Osteocyte (in vitro differentiated cells): Measurements from ENCODE around the gene FGF1. TPM values are rescaled to one million over a fixed set of nuclear protein-coding genes. Genes with fewer than 3 reads are reported as not detected.

Experiments used
- DNase-seq: peaks from one replicate; pipeline ENCODE4 v3.0.0; 2021; ENCODE audit warnings: mixed read lengths; ENCODE audit not compliant: unreplicated experiment; ENCODE audit errors: extremely low spot score
- H3K27ac Mint-ChIP-seq: one replicate; pipeline ENCODE4 v1.8.0; 2021; ENCODE audit warnings: mild to moderate bottlenecking, mixed read lengths; ENCODE audit not compliant: unreplicated experiment
- H3K27me3 Mint-ChIP-seq: one replicate; pipeline ENCODE4 v1.8.0; 2021; ENCODE audit warnings: mixed read lengths; ENCODE audit not compliant: unreplicated experiment
- H3K36me3 Mint-ChIP-seq: one replicate; pipeline ENCODE4 v1.8.0; 2021; ENCODE audit warnings: mixed read lengths; ENCODE audit not compliant: unreplicated experiment
- H3K4me1 Mint-ChIP-seq: one replicate; pipeline ENCODE4 v1.8.0; 2021; ENCODE audit warnings: mixed read lengths; ENCODE audit not compliant: unreplicated experiment
- H3K4me3 Mint-ChIP-seq: one replicate; pipeline ENCODE4 v1.8.0; 2021; ENCODE audit warnings: mild to moderate bottlenecking, moderate library complexity, mixed read lengths; ENCODE audit not compliant: unreplicated experiment
- H3K9me3 Mint-ChIP-seq: one replicate; pipeline ENCODE4 v1.8.0; 2021; ENCODE audit warnings: mixed read lengths; ENCODE audit not compliant: unreplicated experiment
- CTCF ChIP-seq: fragments of 200-600 bp; sonication (generic); IDR thresholded peaks from 2 replicates; pipeline ENCODE4 v1.5.0; 2021; ENCODE audit warnings: antibody characterized with exemption, mild to moderate bottlenecking, moderate library complexity
- total RNA-seq: library from RNA; stranded (reverse); gene quantifications from 2 replicates; pipeline ENCODE4 v1.2.1, GENCODE V29; 2021

Gene FGF1
- total RNA-seq, 1 donor from 2014 or later: 1.5 TPM

- Mint-ChIP-seq H3K36me3 (peaks cover 3% of the 10 kb centered on the region), H3K27ac (no peak overlapping the region), H3K4me3 (no peak overlapping the region), H3K9me3 (peaks cover 5% of the 10 kb centered on the region), H3K4me1 (peaks cover 7% of the 10 kb centered on the region), H3K27me3 (no peaks in the 10 kb centered on the region)
- no peak for DNase-seq
- no peak for TF ChIP-seq CTCF
Measured at GRCh38 chr5:142576303-142576702, 109.6 kb downstream of the FGF1 start.

- no peak for DNase-seq
- H3K4me1 Mint-ChIP-seq: peaks cover 13% of the 10 kb centered on the region
- TF ChIP-seq CTCF: no peak
- H3K4me3 Mint-ChIP-seq: no peak overlapping the region
- H3K27me3 Mint-ChIP-seq: no peaks in the 10 kb centered on the region
- H3K36me3 Mint-ChIP-seq: no peaks in the 10 kb centered on the region
- no peak overlapping the region for H3K27ac Mint-ChIP-seq
- no peaks in the 10 kb centered on the region for H3K9me3 Mint-ChIP-seq
Measured at GRCh38 chr5:142572006-142572405, 113.9 kb downstream of the FGF1 start.

DNA sequence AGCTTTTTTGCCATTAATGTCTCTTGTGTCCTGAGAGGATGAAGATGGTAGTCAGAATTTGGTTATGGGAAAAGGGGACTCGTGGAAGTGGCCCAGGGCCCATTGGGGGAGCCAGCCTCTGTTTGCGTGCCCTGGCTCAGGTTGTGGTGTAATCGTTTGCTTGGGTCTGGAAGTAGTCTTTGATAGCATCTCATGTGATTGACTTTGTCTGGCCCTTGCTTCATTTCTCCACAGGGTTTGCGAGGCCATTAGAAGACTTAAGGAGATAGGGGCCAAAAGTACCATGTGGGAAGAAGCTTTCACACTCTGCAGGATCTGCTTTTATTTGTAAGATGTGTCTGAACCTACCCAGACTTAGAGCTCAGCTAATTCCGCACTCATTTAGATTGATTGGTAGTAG is 114.5 kb downstream of the FGF1 start:
- no peak for TF ChIP-seq CTCF
- no peaks in the 10 kb centered on the region for H3K36me3 Mint-ChIP-seq
- peaks cover 13% of the 10 kb centered on the region for H3K4me1 Mint-ChIP-seq
- H3K4me3 Mint-ChIP-seq: no peak overlapping the region
- DNase-seq: no peak
- H3K27me3 Mint-ChIP-seq: no peaks in the 10 kb centered on the region
- H3K27ac Mint-ChIP-seq: no peak overlapping the region
- no peaks in the 10 kb centered on the region for H3K9me3 Mint-ChIP-seq

DNA sequence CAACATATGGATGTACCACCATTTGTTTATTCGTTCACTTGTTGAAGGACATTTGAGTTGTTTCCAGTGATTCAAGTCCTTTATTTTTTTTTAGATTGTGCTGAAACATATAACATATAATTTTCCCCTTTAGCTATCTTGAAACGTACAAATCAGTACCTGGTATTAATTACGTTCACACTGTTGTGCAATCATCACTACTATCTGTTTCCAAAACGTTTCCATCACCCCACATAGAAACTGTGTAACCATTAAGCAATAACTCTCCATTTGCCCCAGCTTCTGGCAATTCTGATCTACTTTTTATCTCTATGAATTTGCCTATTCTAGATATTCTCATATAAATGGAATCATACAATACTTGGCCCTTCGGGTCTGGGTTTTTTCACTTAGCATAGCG is 116.0 kb downstream of the FGF1 start:
- peaks cover 13% of the 10 kb centered on the region for H3K4me1 Mint-ChIP-seq
- H3K27ac Mint-ChIP-seq: no peak overlapping the region
- no peak for TF ChIP-seq CTCF
- no peaks in the 10 kb centered on the region for H3K9me3 Mint-ChIP-seq
- H3K36me3 Mint-ChIP-seq: no peaks in the 10 kb centered on the region
- DNase-seq: no peak
- H3K4me3 Mint-ChIP-seq: no peak overlapping the region
- H3K27me3 Mint-ChIP-seq: no peaks in the 10 kb centered on the region

DNA sequence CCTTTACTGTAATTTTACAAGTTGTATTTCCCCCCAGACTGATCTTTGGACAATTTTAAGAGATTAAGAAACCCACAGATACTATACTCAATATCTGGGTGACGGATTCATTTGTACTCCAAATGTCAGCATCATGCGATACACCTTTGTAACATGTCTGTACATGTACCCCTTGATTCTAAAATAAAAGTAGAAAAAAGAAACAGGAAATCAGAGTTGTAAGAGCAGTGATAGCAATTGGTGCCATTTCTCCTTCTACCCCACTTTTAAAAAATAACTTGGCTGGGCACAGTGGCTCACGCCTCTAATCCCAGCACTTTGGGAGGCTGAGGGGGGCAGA is 116.9 kb downstream of the FGF1 start:
- no peaks in the 10 kb centered on the region for H3K27me3 Mint-ChIP-seq
- TF ChIP-seq CTCF: no peak
- H3K9me3 Mint-ChIP-seq: no peaks in the 10 kb centered on the region
- peaks cover 13% of the 10 kb centered on the region for H3K4me1 Mint-ChIP-seq
- H3K36me3 Mint-ChIP-seq: no peaks in the 10 kb centered on the region
- no peak for DNase-seq
- H3K4me3 Mint-ChIP-seq: no peak overlapping the region
- H3K27ac Mint-ChIP-seq: no peak overlapping the region
